Neural progenitor cell (in vitro differentiated cells): ENCODE measurements around the gene POU6F2. TPM values are rescaled to one million over a fixed set of nuclear protein-coding genes. Genes with fewer than 3 reads are reported as not detected.

Source experiments
- DNase-seq: peaks from one replicate; pipeline ENCODE4 v3.0.0-alpha.2; 2016; ENCODE audit warnings: low spot score
- H2AFZ ChIP-seq: fragments of 200-600 bp; sonication (generic); replicated peaks from 2 replicates; pipeline ENCODE4 v1.6.1; 2016; ENCODE audit warnings: antibody characterized with exemption
- H3F3A ChIP-seq: fragments of 200-600 bp; sonication (generic); 2 replicates; pipeline ENCODE4 v1.6.1; 2016; ENCODE audit warnings: antibody characterized with exemption, low read depth
- H3K27ac ChIP-seq: fragments of 200-600 bp; sonication (generic); 2 replicates; pipeline ENCODE4 v1.5.1; 2016; ENCODE audit warnings: mild to moderate bottlenecking
- H3K27me3 ChIP-seq: fragments of 200-600 bp; sonication (generic); 2 replicates; pipeline ENCODE4 v1.6.1; 2016; ENCODE audit warnings: mild to moderate bottlenecking, moderate library complexity
- H3K36me3 ChIP-seq: fragments of 200-600 bp; sonication (generic); 2 replicates; pipeline ENCODE4 v1.5.1; 2016
- H3K4me1 ChIP-seq: fragments of 200-600 bp; sonication (generic); 2 replicates; pipeline ENCODE4 v1.6.1; 2016; ENCODE audit warnings: mixed run types
- H3K4me2 ChIP-seq: fragments of 200-600 bp; sonication (generic); 2 replicates; pipeline ENCODE4 v1.6.1; 2016
- H3K4me3 ChIP-seq: fragments of 200-600 bp; sonication (generic); 2 replicates; pipeline ENCODE4 v1.5.1; 2016
- H3K79me2 ChIP-seq: fragments of 200-600 bp; sonication (generic); 2 replicates; pipeline ENCODE4 v1.6.1; 2016; ENCODE audit warnings: low read depth
- H3K9ac ChIP-seq: fragments of 200-600 bp; sonication (generic); 2 replicates; pipeline ENCODE4 v1.6.1; 2016
- H3K9me3 ChIP-seq: fragments of 200-600 bp; sonication (generic); 2 replicates; pipeline ENCODE4 v1.5.1; 2016; ENCODE audit warnings: low read depth
- H4K20me1 ChIP-seq: fragments of 200-600 bp; sonication (generic); 2 replicates; pipeline ENCODE4 v1.6.1; 2016; ENCODE audit warnings: low read depth
- H3K27ac Mint-ChIP-seq: 3 replicates; pipeline ENCODE4 v1.8.0; 2021; ENCODE audit warnings: mixed read lengths
- H3K27me3 Mint-ChIP-seq: 2 replicates; pipeline ENCODE4 v1.8.0; 2022; ENCODE audit warnings: low read depth, mild to moderate bottlenecking, inconsistent platforms, moderate library complexity, mixed read lengths; ENCODE audit not compliant: insufficient read depth
- H3K36me3 Mint-ChIP-seq: 3 replicates; pipeline ENCODE4 v1.8.0; 2021; ENCODE audit warnings: mixed read lengths
- H3K4me1 Mint-ChIP-seq: 3 replicates; pipeline ENCODE4 v1.8.0; 2021; ENCODE audit warnings: mixed read lengths
- H3K4me3 Mint-ChIP-seq: 3 replicates; pipeline ENCODE4 v1.8.0; 2021; ENCODE audit warnings: mild to moderate bottlenecking, moderate library complexity, mixed read lengths
- H3K9me3 Mint-ChIP-seq: 3 replicates; pipeline ENCODE4 v1.8.0; 2020; ENCODE audit warnings: mixed read lengths
- CTCF ChIP-seq: fragments of 200-600 bp; sonication (generic); IDR thresholded peaks from 2 replicates; pipeline ENCODE4 v1.5.1; 2017; ENCODE audit warnings: antibody characterized with exemption, mild to moderate bottlenecking
- EZH2 ChIP-seq: fragments of 200-600 bp; sonication (generic); IDR thresholded peaks from 2 replicates; pipeline ENCODE4 v1.6.1; 2017; ENCODE audit warnings: antibody characterized with exemption, mild to moderate bottlenecking, moderate library complexity
- EZH2phosphoT487 ChIP-seq: fragments of 200-600 bp; sonication (generic); IDR thresholded peaks from 2 replicates; pipeline ENCODE4 v1.6.1; 2017; ENCODE audit warnings: antibody characterized with exemption
- total RNA-seq: library from RNA; depleted of rRNA; stranded (reverse); fragments of >200 nt; gene quantifications from 2 replicates; pipeline ENCODE4 v1.2.3, GENCODE V29; 2015; ENCODE audit warnings: low replicate concordance

Gene POU6F2
- total RNA-seq, 1 donor from 2014 or later = 3.4 TPM

GRCh38 chr7:39480901-39481300, 503.2 kb downstream of the POU6F2 start:
- Histone ChIP-seq H3K36me3 (no peaks in the 10 kb centered on the region), H3F3A (no peaks in the 10 kb centered on the region), H3K4me3 (no peak overlapping the region), H3K79me2 (no peaks in the 10 kb centered on the region), H4K20me1 (no peaks in the 10 kb centered on the region), H3K4me2 (no peak overlapping the region), H2AFZ (no peak overlapping the region), H3K9me3 (no peaks in the 10 kb centered on the region), H3K9ac (no peak overlapping the region), H3K27ac (no peak overlapping the region), H3K4me1 (peaks cover 9% of the 10 kb centered on the region), H3K27me3 (no peaks in the 10 kb centered on the region)
- Mint-ChIP-seq H3K27me3 (peaks cover 2% of the 10 kb centered on the region), H3K9me3 (peaks cover 10% of the 10 kb centered on the region), H3K4me3 (no peak overlapping the region), H3K36me3 (no peaks in the 10 kb centered on the region), H3K27ac (no peak overlapping the region), H3K4me1 (no peaks in the 10 kb centered on the region)
- no peak for DNase-seq
- TF ChIP-seq EZH2phosphoT487 (no peak), CTCF (no peak), EZH2 (no peak)

GRCh38 chr7:39488467-39489393, 511.0 kb downstream of the POU6F2 start:
- H3K27me3 Mint-ChIP-seq = peaks cover 2% of the 10 kb centered on the region
- no peak overlapping the region for H3K4me3 Mint-ChIP-seq
- H3K27ac Mint-ChIP-seq = no peak overlapping the region

GRCh38 chr7:39490296-39490695, 512.6 kb downstream of the POU6F2 start:
- Histone ChIP-seq H3K9ac (no peak overlapping the region), H3K27ac (no peak overlapping the region), H3F3A (no peaks in the 10 kb centered on the region), H3K79me2 (no peaks in the 10 kb centered on the region), H4K20me1 (no peaks in the 10 kb centered on the region), H3K4me2 (no peak overlapping the region), H3K27me3 (no peaks in the 10 kb centered on the region), H2AFZ (no peak overlapping the region), H3K4me1 (peaks cover 9% of the 10 kb centered on the region), H3K36me3 (no peaks in the 10 kb centered on the region), H3K4me3 (no peak overlapping the region), H3K9me3 (no peaks in the 10 kb centered on the region)
- no peaks in the 10 kb centered on the region for H3K9me3 Mint-ChIP-seq
- H3K4me1 Mint-ChIP-seq = peaks cover 11% of the 10 kb centered on the region
- H3K27ac Mint-ChIP-seq = no peak overlapping the region
- no peaks in the 10 kb centered on the region for H3K36me3 Mint-ChIP-seq
- DNase-seq = no peak
- no peak overlapping the region for H3K4me3 Mint-ChIP-seq
- H3K27me3 Mint-ChIP-seq = no peaks in the 10 kb centered on the region
- no peak for TF ChIP-seq EZH2phosphoT487
- no peak for TF ChIP-seq CTCF
- no peak for TF ChIP-seq EZH2

More at GRCh38 chr7:39488467-39489393, 511.0 kb downstream of the POU6F2 start:
- peak overlapping the region; percentile 19 for H2AFZ ChIP-seq
- DNase-seq = no peak
- Mint-ChIP-seq H3K9me3 (peaks cover 2% of the 10 kb centered on the region), H3K36me3 (no peaks in the 10 kb centered on the region), H3K4me1 (peaks cover 11% of the 10 kb centered on the region)
- no peaks in the 10 kb centered on the region for H3K79me2 ChIP-seq
- no peak overlapping the region for H3K4me3 ChIP-seq
- no peak overlapping the region for H3K9ac ChIP-seq
- H3K4me1 ChIP-seq = peaks cover 9% of the 10 kb centered on the region
- no peaks in the 10 kb centered on the region for H3F3A ChIP-seq
- TF ChIP-seq CTCF (no peak), EZH2 (no peak)
- H3K27ac ChIP-seq = no peak overlapping the region
- H3K27me3 ChIP-seq = no peaks in the 10 kb centered on the region
- no peaks in the 10 kb centered on the region for H4K20me1 ChIP-seq
- H3K36me3 ChIP-seq = no peaks in the 10 kb centered on the region
- no peak overlapping the region for H3K4me2 ChIP-seq
- no peaks in the 10 kb centered on the region for H3K9me3 ChIP-seq
